K562 (cell line): ENCODE measurements around the gene EEF2. TPM values are rescaled to one million over a fixed set of nuclear protein-coding genes. Genes with fewer than 3 reads are reported as not detected.
A peak's percentile ranks its signal among the peaks of the same experiment; 100 is the strongest.

Experiments
- AFF1 ChIP-seq, 2 experiments: fragments of 450-650 bp; IDR thresholded peaks; 2 replicates each; pipeline ENCODE4 v1.6.1; 2018; ENCODE audit warnings: mild to moderate bottlenecking in 2 of 2, low read depth in 1 of 2; ENCODE audit not compliant: partially characterized antibody in 2 of 2
- BCL6 ChIP-seq: fragments of 250-450 bp; sonication (Bioruptor Pico); IDR thresholded peaks from 2 replicates; pipeline ENCODE4 v1.4.0; 2020
- BCOR ChIP-seq: fragments of 450-650 bp; IDR thresholded peaks from 2 replicates; pipeline ENCODE4 v1.6.1; 2016
- CBFB ChIP-seq: sonication (generic); formaldehyde crosslinking; IDR thresholded peaks from 2 replicates; pipeline ENCODE4 v1.4.0; 2020; ENCODE audit warnings: mild to moderate bottlenecking, missing genetic modification reagents
- KLF1 ChIP-seq: fragments of 450-650 bp; IDR thresholded peaks from 2 replicates; pipeline ENCODE4 v1.6.1; 2016; ENCODE audit warnings: missing genetic modification characterization, missing compliant biosample characterization
- MYC ChIP-seq, 2 experiments: fragments of 250-450 bp in 1 of 2; sonication (Bioruptor Pico) in 1 of 2; IDR thresholded peaks; 2 replicates each; pipeline versions ENCODE4 v1.5.1 to v1.6.1; 2012 to 2021; ENCODE audit warnings: low read depth in 2 of 2, borderline replicate concordance in 1 of 2, improper control_type of control experiment in 1 of 2, low read length in 1 of 2, mild to moderate bottlenecking in 1 of 2, moderate library complexity in 1 of 2
- PCBP2 ChIP-seq: fragments of 200-400 bp; formaldehyde crosslinking; IDR thresholded peaks from 2 replicates; pipeline ENCODE4 v1.6.1; 2018; ENCODE audit warnings: low read length, low read depth, mild to moderate bottlenecking, moderate library complexity; ENCODE audit not compliant: poor library complexity, severe bottlenecking
- POLR2G ChIP-seq: fragments of 200-400 bp; formaldehyde crosslinking; IDR thresholded peaks from 2 replicates; pipeline ENCODE4 v1.6.1; 2017; ENCODE audit warnings: low read depth, mild to moderate bottlenecking, antibody characterized with exemption, low read length, moderate library complexity
- ZBTB40 ChIP-seq, 2 experiments: fragments of 450-650 bp in 1 of 2; sonication (generic) in 1 of 2; formaldehyde crosslinking in 1 of 2; IDR thresholded peaks; 2 replicates each; pipeline versions ENCODE4 v1.7.1 to v1.9.0; 2016 to 2022; ENCODE audit warnings: inconsistent platforms in 1 of 2, mild to moderate bottlenecking in 1 of 2, missing genetic modification reagents in 1 of 2
- ZNF232 ChIP-seq: sonication (generic); formaldehyde crosslinking; IDR thresholded peaks from 2 replicates; pipeline ENCODE4 v1.8.0; 2022; ENCODE audit warnings: mild to moderate bottlenecking, missing genetic modification reagents
- ZNF263 ChIP-seq: sonication (generic); formaldehyde crosslinking; IDR thresholded peaks from 2 replicates; pipeline ENCODE4 v1.8.0; 2022; ENCODE audit warnings: mild to moderate bottlenecking, missing genetic modification reagents, borderline replicate concordance
- polyA plus RNA-seq, 8 experiments: library from polyadenylated mRNA; depleted of rRNA in 4 of 8; stranded (reverse) in 5 of 8; unstranded in 3 of 8; fragments of >200 nt; fragmentation: Nextera tagmentation in 2 of 8; fragmentation: Illumina TruSeq in 1 of 8; extraction: Ambion mirVana in 2 of 8; extraction: Trizol in 1 of 8; gene quantifications; 2 replicates each; pipeline versions ENCODE4 v1.2.1 to v1.2.3, GENCODE V29; 2011 to 2014; ENCODE audit warnings: inconsistent platforms in 1 of 8, missing spikeins in 1 of 8
- total RNA-seq, 7 experiments: library from RNA; depleted of rRNA in 6 of 7; stranded (reverse); fragments of >200 nt in 6 of 7; fragmentation: Illumina TruSeq in 2 of 7; extraction: Trizol in 2 of 7; gene quantifications; 2 replicates each; pipeline versions ENCODE4 v1.2.1 to v1.2.3, GENCODE V29; 2011 to 2021; ENCODE audit warnings: low replicate concordance in 1 of 7

Gene EEF2
- total and polyA plus RNA-seq, 9 of the 15 experiments (the other 6 are each of a cell fraction or from before 2014, with no cell fraction given): 372 to 3,003 (median 1,453) TPM

- peak; percentile 51; the same call in 1 of the 2 replicates for TF ChIP-seq ZBTB40 (IDR thresholded peaks at IDR 0.05)
- TF ChIP-seq ZBTB40 (CRISPR knock-in tag; IDR thresholded peaks at IDR 0.05): no peak
- TF ChIP-seq PCBP2: no peak
- TF ChIP-seq AFF1 (IDR thresholded peaks at IDR 0.05; ENCODE audit: low read depth in 1 of 2, partially characterized antibody in 2 of 2): no peak
- no peak for TF ChIP-seq ZNF263
- no peak for TF ChIP-seq KLF1
- peak; percentile 58 for TF ChIP-seq MYC (IDR thresholded peaks at IDR 0.05; ENCODE audit: low read depth, low read length)
- no peak for TF ChIP-seq MYC (CRISPR knock-in tag; IDR thresholded peaks at IDR 0.05; ENCODE audit: borderline replicate concordance, low read depth)
- peak; percentile 86 for TF ChIP-seq BCOR
- TF ChIP-seq CBFB (CRISPR knock-in tag): no peak
- peak; percentile 50; the same call in 1 of the 2 replicates for TF ChIP-seq POLR2G
- no peak for TF ChIP-seq ZNF232 (CRISPR knock-in tag)
- TF ChIP-seq BCL6 (CRISPR knock-in tag): no peak
These were observed 2.5 kb upstream of the EEF2 start (continued) for GRCh38 chr19:3987619-3988371.
